Right lobe of liver (tissue), 6 donors: ENCODE data around the gene STK16. TPM values are rescaled to one million over a fixed set of nuclear protein-coding genes. Genes with fewer than 3 reads are reported as not detected.

Experiments used
- ATAC-seq, 4 donors: fragments of 200-7000 bp; cut with Tn5 transposase; one replicate each; pipeline ENCODE4 v1.9.1; 2020; ENCODE audit warnings: mild to moderate bottlenecking in 4 of 4, moderate library complexity in 4 of 4
- DNase-seq, 3 donors: peaks; one replicate each; pipeline ENCODE4 v3.0.0-alpha.2; 2020
- H3K27ac ChIP-seq, 3 donors: fragments of 200-600 bp; one replicate each; pipeline ENCODE4 v1.8.0; 2022
- H3K27me3 ChIP-seq, 2 donors: fragments of 200-600 bp; one replicate each; pipeline ENCODE4 v1.8.0; 2022
- H3K36me3 ChIP-seq, 4 donors: fragments of 200-600 bp; sonication (generic) in 1 of 4; one replicate each; pipeline versions ENCODE4 v1.5.1 to v1.8.0; 2017 to 2022; ENCODE audit warnings: control low read depth in 1 of 4
- H3K4me1 ChIP-seq, 4 donors: fragments of 200-600 bp; sonication (generic) in 1 of 4; one replicate each; pipeline versions ENCODE4 v1.5.1 to v1.8.0; 2017 to 2022; ENCODE audit warnings: control low read depth in 1 of 4
- H3K4me3 ChIP-seq, 3 donors: fragments of 200-600 bp; one replicate each; pipeline ENCODE4 v1.8.0; 2022
- H3K9me3 ChIP-seq, 4 donors: fragments of 200-600 bp; sonication (generic) in 1 of 4; one replicate each; pipeline versions ENCODE4 v1.5.1 to v1.8.0; 2017 to 2022; ENCODE audit warnings: control low read depth in 1 of 4
- POLR2A ChIP-seq: fragments of 450-650 bp; IDR thresholded peaks from one replicate; pipeline ENCODE4 v1.6.1; 2017; ENCODE audit warnings: antibody characterized with exemption, mild to moderate bottlenecking
- WGBS: methylation state at CpG from one replicate; pipeline ENCODE4 v1.1.6; 2018; ENCODE audit warnings: low coverage, low lambda C conversion rate; ENCODE audit not compliant: insufficient coverage; ENCODE audit errors: missing lambda C conversion rate; 5-methylcytosine and 5-hydroxymethylcytosine counted together
- intact Hi-C, 2 donors: fragments of 100-400 bp; cut with DNase I; formaldehyde crosslinking; loops; one replicate each; pipeline versions ENCODE4 v1.11.2 to v1.14.1; 2022
- total RNA-seq, 6 experiments: library from RNA; depleted of rRNA in 2 of 6; stranded (reverse); fragments of >200 nt in 2 of 6; fragmentation: NEBNext Ultra II Directional in 3 of 6; extraction: Animal tissue kit (Norgen Biotek cat#: 25700) in 3 of 6; gene quantifications; one replicate each; pipeline versions ENCODE4 v1.1.0 to v1.2.4, GENCODE V29; 2016 to 2023
- TF ChIP-seq, protein P1 (sequence below), 4 donors: fragments of 200-600 bp in 3 of 4; fragments of 450-650 bp in 1 of 4; IDR thresholded peaks; one replicate each; pipeline versions ENCODE4 v1.5.1 to v1.8.0; 2016 to 2022; ENCODE audit warnings: antibody characterized with exemption in 4 of 4, mild to moderate bottlenecking in 2 of 4
- donor health status: DM: no; HTN: yes; CAD: no.
- donor health status: DM: no; HTN: no; CAD: no.
- donor health status: DM: no; HTN: no; CAD: no.
- donor health status: DM: no; HTN: yes; CAD: no.
- donor health status: DM: no; HTN: yes; CAD: no.

STK16 gene
- total RNA-seq, 6 experiments from 2014 or later = 17.7 to 28.1 (median 21.9) TPM

DNA sequence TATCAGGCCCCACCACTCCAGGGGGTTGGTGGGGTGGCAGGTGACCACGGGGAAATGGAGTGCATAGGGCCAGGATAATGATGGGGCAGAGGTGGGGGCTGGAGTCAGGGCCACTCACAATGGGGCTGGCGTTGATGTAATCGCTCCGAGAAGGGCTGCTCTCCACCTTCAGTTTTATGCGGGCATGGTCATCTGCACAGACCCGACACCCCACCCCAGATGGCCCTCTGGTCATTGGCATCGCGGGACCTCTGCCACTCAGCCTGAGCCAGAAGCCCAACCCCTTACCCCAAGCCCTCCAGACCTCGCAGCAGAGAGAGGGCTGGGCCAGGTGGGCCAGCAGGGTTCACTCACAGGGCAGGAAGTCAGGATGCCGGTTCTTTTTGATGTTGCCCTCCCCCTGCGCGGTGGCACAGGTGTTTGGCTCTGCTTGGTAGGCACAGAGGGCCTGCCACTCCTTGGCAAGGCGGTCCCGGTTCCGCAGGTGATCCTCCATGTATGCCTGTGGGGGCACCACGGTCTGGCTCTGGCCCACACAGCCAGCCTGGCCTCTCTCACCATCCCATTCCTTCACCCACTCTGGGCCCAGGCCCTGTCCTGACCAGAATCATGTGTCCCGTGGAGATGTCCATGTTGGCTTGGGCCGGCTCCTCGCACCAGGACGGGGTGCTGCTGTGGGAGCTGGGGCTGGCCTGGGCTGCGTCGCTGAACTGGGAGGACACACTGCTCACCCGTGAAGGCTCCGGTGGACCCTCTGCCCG, 51.5 kb downstream of the STK16 start:
- ATAC-seq (no peak), DNase-seq (peak in 1 of 3 donors; percentile 49)
- H3K4me1 ChIP-seq = peaks cover 0 to 2% (median 0%) of the 10 kb centered on the region in 4 donors
- H3K36me3 ChIP-seq = no peaks in the 10 kb centered on the region
- no peaks in the 10 kb centered on the region for H3K27me3 ChIP-seq
- H3K4me3 ChIP-seq = no peak overlapping the region
- no peaks in the 10 kb centered on the region for H3K9me3 ChIP-seq
- intact Hi-C loops = loop anchor here in 1 of 2 donors (5.0 to 10.0 kb wide), 3 partner anchors 72 to 272 kb away; partner anchors contain the start of genes ANKZF1, ATG9A and NHEJ1
- WGBS = 70% methylated on average over 2 of the region's 25 CpGs
- no peak overlapping the region for H3K27ac ChIP-seq
- TF ChIP-seq, protein P1, sequence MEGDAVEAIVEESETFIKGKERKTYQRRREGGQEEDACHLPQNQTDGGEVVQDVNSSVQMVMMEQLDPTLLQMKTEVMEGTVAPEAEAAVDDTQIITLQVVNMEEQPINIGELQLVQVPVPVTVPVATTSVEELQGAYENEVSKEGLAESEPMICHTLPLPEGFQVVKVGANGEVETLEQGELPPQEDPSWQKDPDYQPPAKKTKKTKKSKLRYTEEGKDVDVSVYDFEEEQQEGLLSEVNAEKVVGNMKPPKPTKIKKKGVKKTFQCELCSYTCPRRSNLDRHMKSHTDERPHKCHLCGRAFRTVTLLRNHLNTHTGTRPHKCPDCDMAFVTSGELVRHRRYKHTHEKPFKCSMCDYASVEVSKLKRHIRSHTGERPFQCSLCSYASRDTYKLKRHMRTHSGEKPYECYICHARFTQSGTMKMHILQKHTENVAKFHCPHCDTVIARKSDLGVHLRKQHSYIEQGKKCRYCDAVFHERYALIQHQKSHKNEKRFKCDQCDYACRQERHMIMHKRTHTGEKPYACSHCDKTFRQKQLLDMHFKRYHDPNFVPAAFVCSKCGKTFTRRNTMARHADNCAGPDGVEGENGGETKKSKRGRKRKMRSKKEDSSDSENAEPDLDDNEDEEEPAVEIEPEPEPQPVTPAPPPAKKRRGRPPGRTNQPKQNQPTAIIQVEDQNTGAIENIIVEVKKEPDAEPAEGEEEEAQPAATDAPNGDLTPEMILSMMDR (IDR thresholded peaks at IDR 0.05) = no peak
- TF ChIP-seq POLR2A = no peak

DNA sequence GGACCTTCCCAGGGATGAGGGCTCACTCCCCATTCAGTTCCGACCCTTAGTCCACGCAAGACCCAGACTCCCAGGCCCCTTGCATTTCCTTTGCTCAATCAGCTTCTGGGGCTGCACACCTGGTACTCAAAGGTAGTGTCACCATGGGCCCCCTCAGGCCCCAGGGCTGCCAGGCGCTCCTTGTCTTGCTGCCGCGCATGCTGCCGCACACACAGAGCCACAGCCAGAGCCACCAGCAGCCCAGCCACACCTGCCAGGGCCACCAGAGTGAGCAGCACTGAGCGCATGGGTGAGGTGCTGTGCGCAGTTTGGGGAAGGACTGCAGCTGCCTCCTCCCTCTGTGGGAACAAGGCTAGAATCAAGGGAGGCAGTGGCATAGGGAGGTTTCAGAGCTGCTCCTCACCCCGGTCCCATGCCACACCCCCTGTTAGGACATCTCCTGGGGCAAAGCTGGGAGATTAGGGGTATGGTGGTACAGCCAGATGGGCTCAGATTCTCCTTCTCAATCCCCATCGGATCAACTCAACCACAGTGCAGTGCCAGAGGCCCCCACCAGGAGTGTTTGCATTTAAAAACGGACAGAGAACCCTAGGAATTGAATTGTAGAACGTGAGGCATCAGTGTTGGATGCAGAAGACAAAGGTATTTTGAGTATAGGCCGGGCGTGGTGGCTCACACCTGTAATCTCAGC, 52.6 kb downstream of the STK16 start:
- WGBS = 78% methylated on average over 9 of the region's 14 CpGs
- DNase-seq (no peak), ATAC-seq (no peak)
- TF ChIP-seq, protein P1 (IDR thresholded peaks at IDR 0.05) = no peak
- TF ChIP-seq POLR2A = no peak
- intact Hi-C loops = loop anchor here in 1 of 2 donors (5.0 to 10.0 kb wide), 3 partner anchors 73 to 273 kb away; partner anchors contain the start of genes ANKZF1, ATG9A and NHEJ1
- H3K4me1 ChIP-seq = peaks cover 0 to 2% (median 0%) of the 10 kb centered on the region in 4 donors
- H3K4me3 ChIP-seq = no peak overlapping the region
- H3K9me3 ChIP-seq = no peaks in the 10 kb centered on the region
- H3K27me3 ChIP-seq = no peaks in the 10 kb centered on the region
- H3K36me3 ChIP-seq = no peaks in the 10 kb centered on the region
- H3K27ac ChIP-seq = no peak overlapping the region

DNA sequence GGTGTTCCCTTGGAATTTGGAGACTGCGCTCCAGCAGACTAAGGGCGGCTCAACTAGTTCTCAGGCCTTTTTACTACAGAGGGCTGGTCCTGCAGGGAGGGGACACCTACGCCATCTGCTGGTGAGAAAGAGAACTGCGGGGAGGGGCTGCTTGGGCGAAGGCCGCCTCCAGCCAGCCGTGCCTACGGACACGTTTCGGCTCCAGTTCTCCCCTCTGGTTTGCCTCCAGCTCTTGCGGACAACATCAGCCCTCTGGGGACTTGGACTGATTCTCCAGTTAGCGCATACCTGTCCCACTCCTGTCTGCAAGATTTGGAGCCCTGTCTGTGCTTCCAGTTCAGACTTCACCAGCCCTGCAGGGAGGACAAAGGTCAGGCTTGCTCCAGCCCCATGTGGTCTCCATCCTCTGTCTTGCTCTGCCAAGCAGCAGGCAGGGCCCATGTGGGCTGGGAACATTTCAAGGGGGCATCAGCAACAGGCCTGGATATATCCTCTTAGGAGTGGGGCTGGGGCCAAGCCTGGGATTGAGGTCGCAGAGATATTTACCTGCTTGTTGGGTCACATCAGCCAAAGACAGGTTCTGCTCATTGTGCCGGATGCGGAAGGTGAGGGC, 53.6 kb downstream of the STK16 start:
- Histone ChIP-seq H3K36me3 (no peaks in the 10 kb centered on the region), H3K4me3 (no peak overlapping the region), H3K27ac (no peak overlapping the region), H3K27me3 (no peaks in the 10 kb centered on the region), H3K4me1 (peaks cover 0 to 2% (median 0%) of the 10 kb centered on the region in 4 donors), H3K9me3 (no peaks in the 10 kb centered on the region)
- intact Hi-C loops = loop anchor here in 1 of 2 donors (5.0 to 10.0 kb wide), 3 partner anchors 74 to 274 kb away; partner anchors contain the start of genes ANKZF1, ATG9A and NHEJ1
- WGBS = 2% methylated on average over 9 of the region's 15 CpGs
- no peak for TF ChIP-seq POLR2A
- TF ChIP-seq, protein P1 (IDR thresholded peaks at IDR 0.05) = peak; percentile 96 to 100 (median 100)
- ATAC-seq = peak; percentile 79 to 84 (median 83)
- DNase-seq = peak; percentile 85 to 88 (median 87)

DNA sequence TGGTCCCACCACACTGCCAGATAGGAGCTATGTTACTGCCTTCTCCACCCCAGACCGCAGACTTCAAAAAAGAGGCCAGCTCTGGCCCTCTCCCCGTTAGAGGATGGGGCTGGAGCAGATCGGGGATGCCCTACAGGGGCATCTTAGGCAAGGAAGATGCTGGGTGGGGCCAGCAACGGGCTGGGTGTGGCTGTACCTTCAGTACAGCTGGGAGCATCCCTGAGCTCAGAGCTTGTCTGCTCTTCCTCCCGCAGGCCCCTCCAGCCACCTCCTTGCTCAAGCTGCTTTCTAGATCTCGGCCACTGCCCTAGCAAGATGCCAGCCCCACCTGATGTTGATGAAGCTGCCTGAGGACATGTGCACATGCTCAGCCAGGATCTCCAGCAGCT, 54.1 kb downstream of the STK16 start:
- H3K9me3 ChIP-seq = no peaks in the 10 kb centered on the region
- no CpG with 5 or more reads among the region's 6 CpGs for WGBS
- DNase-seq (no peak), ATAC-seq (no peak)
- no peaks in the 10 kb centered on the region for H3K36me3 ChIP-seq
- no peak overlapping the region for H3K27ac ChIP-seq
- H3K27me3 ChIP-seq = no peaks in the 10 kb centered on the region
- TF ChIP-seq, protein P1 (IDR thresholded peaks at IDR 0.05) = no peak
- no peak for TF ChIP-seq POLR2A
- intact Hi-C loops = loop anchor here in 1 of 2 donors (5.0 to 10.0 kb wide), 3 partner anchors 75 to 275 kb away; partner anchors contain the start of genes ANKZF1, ATG9A and NHEJ1
- no peak overlapping the region for H3K4me3 ChIP-seq
- peaks cover 0 to 2% (median 0%) of the 10 kb centered on the region in 4 donors for H3K4me1 ChIP-seq
